ENCODE measurements around the gene SLC9A9. TPM values are rescaled to one million over a fixed set of nuclear protein-coding genes. Genes with fewer than 3 reads are reported as not detected.

Gene SLC9A9
- total RNA-seq, 4 donors from 2014 or later: 1.7 to 8.2 (median 3.6) TPM

DNA sequence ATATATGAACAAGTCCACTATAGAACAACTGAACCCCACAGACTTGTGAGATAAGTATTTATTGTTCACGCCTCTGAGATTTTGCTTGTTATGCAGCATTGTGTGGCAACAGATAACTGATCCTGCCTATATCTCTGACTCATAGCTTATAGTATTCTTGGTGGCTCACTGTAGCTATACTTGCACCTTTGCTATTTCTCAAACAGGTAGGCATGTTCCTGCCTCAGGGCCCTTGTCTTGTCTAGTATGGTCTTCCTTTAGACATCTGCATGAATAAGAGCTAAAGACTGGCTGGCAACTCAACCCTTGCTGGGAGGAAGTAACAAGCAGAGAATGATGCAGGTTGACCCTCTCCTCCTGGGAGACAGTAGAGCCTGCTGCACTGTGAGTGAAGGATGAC, 472.6 kb downstream of the SLC9A9 start:
- ATAC-seq: no peak

GRCh38 chr3:143367171-143367570, 481.1 kb downstream of the SLC9A9 start:
- Histone ChIP-seq H3K4me3 (no peak overlapping the region), H3K9me3 (no peaks in the 10 kb centered on the region), H3K36me3 (no peaks in the 10 kb centered on the region), H3K27ac (no peak overlapping the region), H3K4me1 (no peaks in the 10 kb centered on the region), H3K27me3 (no peaks in the 10 kb centered on the region)
- intact Hi-C loops (cut with DNase I; ENCODE audit: low total_unique reads): no loop called here
- TF ChIP-seq, protein P1, sequence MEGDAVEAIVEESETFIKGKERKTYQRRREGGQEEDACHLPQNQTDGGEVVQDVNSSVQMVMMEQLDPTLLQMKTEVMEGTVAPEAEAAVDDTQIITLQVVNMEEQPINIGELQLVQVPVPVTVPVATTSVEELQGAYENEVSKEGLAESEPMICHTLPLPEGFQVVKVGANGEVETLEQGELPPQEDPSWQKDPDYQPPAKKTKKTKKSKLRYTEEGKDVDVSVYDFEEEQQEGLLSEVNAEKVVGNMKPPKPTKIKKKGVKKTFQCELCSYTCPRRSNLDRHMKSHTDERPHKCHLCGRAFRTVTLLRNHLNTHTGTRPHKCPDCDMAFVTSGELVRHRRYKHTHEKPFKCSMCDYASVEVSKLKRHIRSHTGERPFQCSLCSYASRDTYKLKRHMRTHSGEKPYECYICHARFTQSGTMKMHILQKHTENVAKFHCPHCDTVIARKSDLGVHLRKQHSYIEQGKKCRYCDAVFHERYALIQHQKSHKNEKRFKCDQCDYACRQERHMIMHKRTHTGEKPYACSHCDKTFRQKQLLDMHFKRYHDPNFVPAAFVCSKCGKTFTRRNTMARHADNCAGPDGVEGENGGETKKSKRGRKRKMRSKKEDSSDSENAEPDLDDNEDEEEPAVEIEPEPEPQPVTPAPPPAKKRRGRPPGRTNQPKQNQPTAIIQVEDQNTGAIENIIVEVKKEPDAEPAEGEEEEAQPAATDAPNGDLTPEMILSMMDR (IDR thresholded peaks at IDR 0.05 in 4 of 5, conservative IDR thresholded peaks at IDR 0.05 in 1 of 5): no peak
- no peak for TF ChIP-seq POLR2A (IDR thresholded peaks at IDR 0.05)
- in situ Hi-C loops (cut with MboI; ENCODE audit: low sequenced_read_pairs in 4 of 4): no loop called here
- no peak for ATAC-seq
- DNase-seq: no peak

More for the DNA sequence above, 472.6 kb downstream of the SLC9A9 start:
- Histone ChIP-seq H3K27ac (no peak overlapping the region), H3K9me3 (no peaks in the 10 kb centered on the region), H3K27me3 (no peaks in the 10 kb centered on the region), H3K36me3 (no peaks in the 10 kb centered on the region), H3K4me1 (no peaks in the 10 kb centered on the region), H3K4me3 (no peak overlapping the region)
- in situ Hi-C loops (cut with MboI; ENCODE audit: low sequenced_read_pairs in 4 of 4) (no loop called here), intact Hi-C loops (cut with DNase I; ENCODE audit: low total_unique reads) (no loop called here)
- TF ChIP-seq POLR2A (IDR thresholded peaks at IDR 0.05): no peak
- TF ChIP-seq, protein P1 (IDR thresholded peaks at IDR 0.05 in 4 of 5, conservative IDR thresholded peaks at IDR 0.05 in 1 of 5): no peak
- DNase-seq: no peak

GRCh38 chr3:143366672-143367071, 481.6 kb downstream of the SLC9A9 start:
- no peak overlapping the region for H3K27ac ChIP-seq
- ATAC-seq (no peak), DNase-seq (no peak)
- no peaks in the 10 kb centered on the region for H3K27me3 ChIP-seq
- intact Hi-C loops (cut with DNase I; ENCODE audit: low total_unique reads) (no loop called here), in situ Hi-C loops (cut with MboI; ENCODE audit: low sequenced_read_pairs in 4 of 4) (no loop called here)
- H3K4me1 ChIP-seq: no peaks in the 10 kb centered on the region
- TF ChIP-seq, protein P1 (IDR thresholded peaks at IDR 0.05 in 4 of 5, conservative IDR thresholded peaks at IDR 0.05 in 1 of 5): no peak
- no peak for TF ChIP-seq POLR2A (IDR thresholded peaks at IDR 0.05)
- no peaks in the 10 kb centered on the region for H3K36me3 ChIP-seq
- H3K9me3 ChIP-seq: no peaks in the 10 kb centered on the region
- no peak overlapping the region for H3K4me3 ChIP-seq

GRCh38 chr3:143363949-143364348, 484.3 kb downstream of the SLC9A9 start:
- no peaks in the 10 kb centered on the region for H3K4me1 ChIP-seq
- ATAC-seq: no peak
- in situ Hi-C loops (cut with MboI; ENCODE audit: low sequenced_read_pairs in 4 of 4): no loop called here
- H3K9me3 ChIP-seq: no peaks in the 10 kb centered on the region
- DNase-seq: no peak
- no peaks in the 10 kb centered on the region for H3K36me3 ChIP-seq
- no peak overlapping the region for H3K27ac ChIP-seq
- H3K27me3 ChIP-seq: no peaks in the 10 kb centered on the region
- intact Hi-C loops (cut with DNase I; ENCODE audit: low total_unique reads): no loop called here
- TF ChIP-seq POLR2A (IDR thresholded peaks at IDR 0.05): no peak
- TF ChIP-seq, protein P1 (IDR thresholded peaks at IDR 0.05 in 4 of 5, conservative IDR thresholded peaks at IDR 0.05 in 1 of 5): no peak
- no peak overlapping the region for H3K4me3 ChIP-seq

DNA sequence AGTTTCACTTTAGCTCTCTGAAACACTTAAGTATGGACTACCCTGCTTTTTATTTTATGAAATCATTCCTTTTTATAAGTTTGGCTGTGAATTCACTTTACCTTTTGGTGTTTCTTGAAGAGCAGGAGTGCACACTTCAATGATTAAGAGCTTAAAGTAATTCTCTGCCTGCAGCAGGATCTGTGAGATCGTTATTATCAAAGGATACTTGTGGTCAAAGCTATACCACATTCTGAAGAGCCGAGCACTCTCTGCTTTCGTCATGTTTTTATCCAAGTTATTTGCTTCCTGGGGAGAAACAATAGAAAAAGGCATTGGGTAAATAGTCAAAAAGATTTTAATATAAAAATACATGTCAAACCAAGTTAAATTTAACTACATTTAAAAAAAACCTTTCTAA, 485.0 kb downstream of the SLC9A9 start:
- no peak overlapping the region for H3K4me3 ChIP-seq
- no peaks in the 10 kb centered on the region for H3K36me3 ChIP-seq
- no peaks in the 10 kb centered on the region for H3K9me3 ChIP-seq
- H3K27me3 ChIP-seq: no peaks in the 10 kb centered on the region
- intact Hi-C loops (cut with DNase I; ENCODE audit: low total_unique reads): no loop called here
- ATAC-seq (no peak), DNase-seq (no peak)
- in situ Hi-C loops (cut with MboI; ENCODE audit: low sequenced_read_pairs in 4 of 4): no loop called here
- H3K4me1 ChIP-seq: no peaks in the 10 kb centered on the region
- H3K27ac ChIP-seq: no peak overlapping the region
- no peak for TF ChIP-seq POLR2A (IDR thresholded peaks at IDR 0.05)
